Astrocyte (in vitro differentiated cells and primary cell): ENCODE measurements around the gene BCKDHB. TPM values are rescaled to one million over a fixed set of nuclear protein-coding genes. Genes with fewer than 3 reads are reported as not detected.

Experiments
- DNase-seq: peaks from one replicate; pipeline ENCODE4 v3.0.0-alpha.2; 2010; ENCODE audit warnings: low read depth
- FAIRE-seq: peaks from 2 replicates; lab custom pipeline; 2011; peaks lifted over from hg19 to GRCh38; lab: Jason Lieb, UNC
- H2AFZ ChIP-seq: 2 replicates; pipeline ENCODE4 v1.6.0; 2012; ENCODE audit warnings: low read depth, low read length, inconsistent platforms
- H3K27ac ChIP-seq: 2 replicates; pipeline ENCODE4 v1.5.1; 2011; ENCODE audit warnings: low read depth, low read length, inconsistent platforms
- H3K27me3 ChIP-seq: 2 replicates; pipeline ENCODE4 v1.6.0; 2011; ENCODE audit warnings: low read length, inconsistent platforms; ENCODE audit not compliant: insufficient read depth
- H3K36me3 ChIP-seq: 2 replicates; pipeline ENCODE4 v1.5.1; 2011; ENCODE audit warnings: low read length, inconsistent platforms; ENCODE audit not compliant: insufficient read depth
- H3K4me1 ChIP-seq: 2 replicates; pipeline ENCODE4 v1.5.1; 2011; ENCODE audit warnings: low read length, inconsistent platforms; ENCODE audit not compliant: insufficient read depth
- H3K4me2 ChIP-seq: 2 replicates; pipeline ENCODE4 v1.6.0; 2012; ENCODE audit warnings: low read length, inconsistent platforms
- H3K4me3 ChIP-seq: 2 replicates; pipeline ENCODE4 v1.5.1; 2011; ENCODE audit warnings: low read depth, mild to moderate bottlenecking, low read length, inconsistent platforms; ENCODE audit not compliant: insufficient read depth
- H3K79me2 ChIP-seq: 2 replicates; pipeline ENCODE4 v1.6.0; 2012; ENCODE audit warnings: mild to moderate bottlenecking, low read length, inconsistent platforms; ENCODE audit not compliant: insufficient read depth
- H3K9ac ChIP-seq: 2 replicates; pipeline ENCODE4 v1.6.0; 2012; ENCODE audit warnings: mild to moderate bottlenecking, low read length, inconsistent platforms
- H3K9me3 ChIP-seq: 2 replicates; pipeline ENCODE4 v1.5.1; 2012; ENCODE audit warnings: low read depth, mild to moderate bottlenecking, low read length, inconsistent platforms; ENCODE audit not compliant: insufficient read depth
- H4K20me1 ChIP-seq: 2 replicates; pipeline ENCODE4 v1.6.0; 2012; ENCODE audit warnings: low read length, inconsistent platforms; ENCODE audit not compliant: insufficient read depth
- H3K27ac Mint-ChIP-seq: one replicate; pipeline ENCODE4 v1.8.0; 2021; ENCODE audit warnings: mild to moderate bottlenecking, mixed read lengths; ENCODE audit not compliant: unreplicated experiment
- H3K27me3 Mint-ChIP-seq: one replicate; pipeline ENCODE4 v1.8.0; 2021; ENCODE audit warnings: low read depth, mixed read lengths; ENCODE audit not compliant: unreplicated experiment
- H3K36me3 Mint-ChIP-seq: one replicate; pipeline ENCODE4 v1.8.0; 2021; ENCODE audit warnings: low read depth, mixed read lengths; ENCODE audit not compliant: unreplicated experiment
- H3K4me1 Mint-ChIP-seq: one replicate; pipeline ENCODE4 v1.8.0; 2021; ENCODE audit warnings: low read depth, mixed read lengths; ENCODE audit not compliant: unreplicated experiment
- H3K4me3 Mint-ChIP-seq: one replicate; pipeline ENCODE4 v1.8.0; 2021; ENCODE audit warnings: mild to moderate bottlenecking, moderate library complexity, mixed read lengths; ENCODE audit not compliant: unreplicated experiment
- H3K9me3 Mint-ChIP-seq: one replicate; pipeline ENCODE4 v1.8.0; 2021; ENCODE audit warnings: mild to moderate bottlenecking, mixed read lengths; ENCODE audit not compliant: unreplicated experiment
- CTCF ChIP-seq: IDR thresholded peaks from 2 replicates; pipeline ENCODE4 v1.5.1; 2011; ENCODE audit warnings: low read depth, mild to moderate bottlenecking, inconsistent platforms, low read length, moderate library complexity; ENCODE audit not compliant: insufficient read depth
- EZH2 ChIP-seq: IDR thresholded peaks from 2 replicates; pipeline ENCODE4 v1.6.1; 2012; ENCODE audit warnings: mild to moderate bottlenecking, low read length, inconsistent platforms; ENCODE audit not compliant: insufficient read depth
- total RNA-seq: library from RNA; stranded (reverse); gene quantifications from 2 replicates; pipeline ENCODE4 v1.2.1, GENCODE V29; 2021

Gene BCKDHB
- total RNA-seq, 1 donor from 2014 or later: 18.4 TPM

GRCh38 chr6:80363501-80364122, 257.1 kb downstream of the BCKDHB start:
- no peak for FAIRE-seq
- H3K4me3 Mint-ChIP-seq: no peak overlapping the region
- no peaks in the 10 kb centered on the region for H3K27me3 ChIP-seq

GRCh38 chr6:80364149-80364548, 257.7 kb downstream of the BCKDHB start:
- Histone ChIP-seq H3K79me2 (no peaks in the 10 kb centered on the region), H3K4me3 (no peak overlapping the region), H3K9me3 (no peaks in the 10 kb centered on the region), H3K27me3 (no peaks in the 10 kb centered on the region), H3K9ac (no peak overlapping the region), H4K20me1 (no peaks in the 10 kb centered on the region), H3K4me2 (no peak overlapping the region), H2AFZ (no peak overlapping the region), H3K36me3 (no peaks in the 10 kb centered on the region), H3K27ac (no peak overlapping the region), H3K4me1 (no peaks in the 10 kb centered on the region)
- H3K27ac Mint-ChIP-seq: no peak overlapping the region
- H3K4me1 Mint-ChIP-seq: peaks cover 8% of the 10 kb centered on the region
- no peaks in the 10 kb centered on the region for H3K27me3 Mint-ChIP-seq
- DNase-seq (no peak), FAIRE-seq (no peak)
- no peak overlapping the region for H3K4me3 Mint-ChIP-seq
- peaks cover 2% of the 10 kb centered on the region for H3K36me3 Mint-ChIP-seq
- no peak for TF ChIP-seq EZH2
- TF ChIP-seq CTCF: no peak
- H3K9me3 Mint-ChIP-seq: peaks cover 3% of the 10 kb centered on the region

More at GRCh38 chr6:80363501-80364122, 257.1 kb downstream of the BCKDHB start:
- H3K4me3 ChIP-seq: no peak overlapping the region
- H2AFZ ChIP-seq: no peak overlapping the region
- no peak overlapping the region for H3K4me2 ChIP-seq
- no peak overlapping the region for H3K9ac ChIP-seq
- Mint-ChIP-seq H3K9me3 (peaks cover 3% of the 10 kb centered on the region), H3K36me3 (peaks cover 2% of the 10 kb centered on the region), H3K4me1 (peaks cover 8% of the 10 kb centered on the region), H3K27ac (no peak overlapping the region), H3K27me3 (no peaks in the 10 kb centered on the region)
- no peaks in the 10 kb centered on the region for H3K4me1 ChIP-seq
- no peaks in the 10 kb centered on the region for H4K20me1 ChIP-seq
- H3K36me3 ChIP-seq: no peaks in the 10 kb centered on the region
- TF ChIP-seq EZH2: no peak
- no peak for TF ChIP-seq CTCF
- H3K9me3 ChIP-seq: no peaks in the 10 kb centered on the region
- H3K27ac ChIP-seq: no peak overlapping the region
- DNase-seq: no peak
- H3K79me2 ChIP-seq: no peaks in the 10 kb centered on the region

GRCh38 chr6:80366051-80366450, 259.6 kb downstream of the BCKDHB start:
- H3K36me3 ChIP-seq: no peaks in the 10 kb centered on the region
- Mint-ChIP-seq H3K36me3 (no peaks in the 10 kb centered on the region), H3K9me3 (peaks cover 3% of the 10 kb centered on the region), H3K27me3 (no peaks in the 10 kb centered on the region), H3K4me3 (no peak overlapping the region), H3K4me1 (peaks cover 8% of the 10 kb centered on the region), H3K27ac (no peak overlapping the region)
- no peaks in the 10 kb centered on the region for H3K4me1 ChIP-seq
- no peaks in the 10 kb centered on the region for H3K79me2 ChIP-seq
- no peak for DNase-seq
- TF ChIP-seq EZH2 (no peak), CTCF (no peak)
- FAIRE-seq: no peak
- no peak overlapping the region for H3K4me3 ChIP-seq
- H3K9ac ChIP-seq: no peak overlapping the region
- no peak overlapping the region for H3K4me2 ChIP-seq
- H3K27me3 ChIP-seq: no peaks in the 10 kb centered on the region
- H3K9me3 ChIP-seq: no peaks in the 10 kb centered on the region
- no peaks in the 10 kb centered on the region for H4K20me1 ChIP-seq
- H3K27ac ChIP-seq: no peak overlapping the region
- H2AFZ ChIP-seq: no peak overlapping the region
